Skin of body (tissue), 2 donors: ENCODE results near the gene LNPEP. TPM values are rescaled to one million over a fixed set of nuclear protein-coding genes. Genes with fewer than 3 reads are reported as not detected.
"Not testable (repeated sequence)": the region's sequence is repeated elsewhere in the genome, so short reads cannot be mapped to it uniquely, and the experiment has no call there.

Experiments
- DNase-seq: peaks from one replicate; lab custom pipeline; 2025; lab: John Stamatoyannopoulos, UW
- total RNA-seq: library from RNA; depleted of rRNA; stranded (reverse); fragments of >200 nt; gene quantifications from one replicate; pipeline ENCODE4 v1.2.3, GENCODE V29; 2014

Gene LNPEP
- total RNA-seq, 1 donor from 2014 or later = 63.6 TPM

- no peak for DNase-seq
These were observed 5.8 kb upstream of the LNPEP start for GRCh38 chr5:96930058-96930457.

DNA sequence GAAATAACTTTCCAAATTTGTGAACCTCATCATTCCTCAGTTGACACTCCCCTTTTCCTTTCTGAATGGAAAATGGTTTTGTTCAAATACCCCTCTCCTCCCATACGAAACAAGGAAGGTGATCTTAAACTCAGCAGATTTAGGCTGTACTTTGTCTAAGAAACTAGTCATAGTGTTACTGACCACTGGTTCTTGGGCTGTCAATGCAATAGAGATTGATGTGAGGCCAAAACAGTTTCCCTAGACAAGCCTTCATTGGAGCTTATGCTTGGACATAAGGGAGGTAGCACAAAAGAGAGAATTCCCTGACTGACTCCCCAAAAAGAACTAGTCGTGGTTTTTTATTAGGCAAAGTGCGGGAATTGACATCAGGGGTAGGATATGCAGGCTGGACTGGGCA lies 5.3 kb upstream of the LNPEP start:
- DNase-seq = no peak

DNA sequence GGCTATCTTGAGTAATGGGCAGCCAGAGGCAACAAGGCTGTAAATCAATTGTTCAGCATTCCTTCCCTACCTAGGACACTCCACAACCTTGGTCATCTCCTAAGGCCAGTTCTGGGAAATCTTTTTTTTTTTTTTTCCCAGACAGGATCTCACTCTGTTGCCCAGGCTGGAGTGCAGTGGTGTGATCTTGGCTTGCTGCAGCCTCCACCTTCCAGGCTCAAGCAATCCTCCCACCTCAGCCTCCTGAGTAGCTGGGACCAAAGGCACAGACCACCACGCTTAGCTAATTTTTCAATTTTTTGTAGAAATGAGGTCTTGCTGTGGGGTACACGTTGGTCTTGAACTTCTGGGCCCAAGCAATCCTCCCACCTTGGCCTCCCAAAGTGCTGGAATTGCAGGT lies 4.8 kb upstream of the LNPEP start:
- not testable (repeated sequence) for DNase-seq

GRCh38 chr5:96931605-96932004 lies 4.3 kb upstream of the LNPEP start:
- no peak for DNase-seq

DNA sequence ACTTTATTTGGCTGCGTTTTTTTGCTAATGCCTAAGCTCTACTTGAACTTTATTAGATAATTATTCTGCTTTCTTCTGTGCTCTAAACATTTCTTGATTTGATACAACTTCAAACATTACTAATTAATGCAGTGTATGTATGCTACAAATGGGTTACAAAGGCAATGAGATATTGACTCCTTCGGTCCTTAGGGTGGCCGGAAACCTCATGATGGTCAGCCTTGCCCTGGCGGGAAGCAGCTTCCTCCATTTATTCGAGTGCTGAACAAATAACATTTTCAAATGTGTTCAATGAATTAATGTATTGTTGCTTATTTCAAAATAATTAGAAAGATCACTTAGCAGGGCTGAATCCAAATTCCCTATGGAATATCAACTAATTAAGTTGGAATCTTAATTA lies 3.9 kb upstream of the LNPEP start:
- no peak for DNase-seq

- peak; percentile 84 for DNase-seq
These were observed 1.8 kb upstream of the LNPEP start for GRCh38 chr5:96933764-96934707.

GRCh38 chr5:96934708-96935558 lies 947 bp upstream of the LNPEP start:
- DNase-seq = peak; percentile 84

- DNase-seq = peak; percentile 6
These were observed 796 bp downstream of the LNPEP start for GRCh38 chr5:96936431-96937320.

DNA sequence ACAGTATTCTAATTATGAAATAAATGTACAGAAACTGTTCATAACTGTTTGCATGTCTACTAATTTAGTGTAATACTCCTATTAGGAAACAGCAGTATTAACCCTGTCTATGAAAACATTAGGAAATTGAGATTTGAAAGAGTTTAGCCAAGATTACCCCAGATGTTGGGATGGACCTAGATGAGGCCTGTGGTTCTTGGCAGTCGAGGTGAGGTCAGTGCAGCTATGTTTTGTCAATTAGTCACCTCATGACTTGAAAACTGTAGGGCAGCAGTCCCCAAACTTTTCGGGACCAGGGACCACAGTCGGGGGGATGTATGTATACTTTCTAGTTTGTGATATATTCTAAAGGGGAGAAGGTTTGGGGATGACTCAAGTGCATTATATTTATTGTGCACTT lies 4.7 kb downstream of the LNPEP start:
- no peak for DNase-seq

- DNase-seq = no peak
These were observed 5.3 kb downstream of the LNPEP start for GRCh38 chr5:96941140-96941539.

- no peak for DNase-seq
These were observed 6.2 kb downstream of the LNPEP start for GRCh38 chr5:96942078-96942477.

GRCh38 chr5:96942911-96943310 lies 7.0 kb downstream of the LNPEP start:
- no peak for DNase-seq

- DNase-seq = no peak
These were observed 7.9 kb downstream of the LNPEP start for GRCh38 chr5:96943799-96944198.

DNA sequence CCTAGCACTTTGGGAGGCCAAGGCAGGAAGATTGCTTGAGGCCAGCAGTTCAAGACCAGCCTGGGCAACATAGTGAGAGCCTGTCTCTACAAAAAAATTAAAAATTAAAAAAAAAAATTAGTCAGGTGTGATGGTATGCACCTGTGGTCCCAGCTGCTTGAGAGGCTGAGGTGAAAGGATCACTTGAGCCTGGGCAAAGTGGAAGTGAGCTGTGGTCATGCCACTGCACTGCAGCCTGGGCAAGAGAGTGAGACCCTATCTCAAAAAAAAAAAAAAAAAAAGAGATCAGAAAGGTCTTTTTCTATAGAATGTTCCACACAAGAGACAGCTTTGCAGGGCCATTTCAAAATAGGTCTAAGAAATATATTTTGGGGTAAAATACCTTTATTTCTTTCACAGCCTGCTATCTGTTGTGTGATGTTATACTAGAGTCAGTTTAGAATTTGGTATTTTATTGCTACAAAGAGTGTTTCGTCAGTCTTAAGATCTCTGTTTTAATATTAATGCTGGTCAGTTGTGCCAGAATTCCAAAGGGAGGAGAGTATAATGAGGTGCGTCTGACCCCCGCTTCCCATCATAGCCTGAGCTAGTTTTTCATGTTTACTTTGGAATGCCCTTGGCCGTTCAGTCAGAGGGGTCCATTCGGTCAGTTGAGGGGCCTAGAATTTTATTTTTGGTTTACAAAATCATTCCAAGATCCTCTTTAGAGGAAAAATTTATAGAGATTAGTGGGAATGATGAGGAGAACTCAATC lies 9.4 kb downstream of the LNPEP start:
- DNase-seq = no peak

- DNase-seq = no peak
These were observed 10.5 kb downstream of the LNPEP start for GRCh38 chr5:96946381-96946780.

- DNase-seq = no peak
These were observed 16.4 kb downstream of the LNPEP start for GRCh38 chr5:96952118-96952750.

DNA sequence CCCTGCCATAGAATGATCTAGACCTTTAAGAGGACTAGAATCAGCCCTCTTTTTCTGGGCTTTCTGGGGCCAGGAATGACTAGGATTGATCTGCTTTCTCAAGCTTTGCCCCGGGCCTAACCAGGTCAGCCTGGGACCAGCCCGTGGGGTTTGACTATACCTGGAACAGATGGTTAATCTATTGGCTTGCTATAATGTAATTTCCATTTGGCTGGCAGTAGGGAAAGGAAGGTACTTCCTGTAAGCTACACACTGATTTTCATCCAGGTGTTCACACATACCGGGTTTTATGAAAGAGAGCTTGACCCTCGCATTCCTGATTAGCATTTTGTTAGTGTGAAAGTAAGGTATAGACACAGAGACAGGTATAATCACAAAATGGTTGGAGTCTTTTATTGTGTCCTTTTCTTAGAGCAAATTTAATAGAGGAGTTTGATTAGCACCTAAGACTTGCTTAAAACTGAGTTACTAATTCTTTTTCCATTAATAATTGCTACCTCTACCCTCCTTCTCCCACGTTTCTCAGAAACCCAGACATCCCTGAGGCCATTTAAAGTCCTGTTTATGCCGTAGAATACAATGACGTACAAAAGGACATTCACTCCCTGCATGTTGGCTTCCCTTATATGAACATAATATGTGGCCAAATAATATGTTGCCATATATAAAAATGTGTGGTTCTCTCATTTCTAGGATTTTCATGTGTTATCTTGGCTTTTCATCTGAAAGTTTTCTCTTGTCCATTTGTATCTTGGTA lies 17.3 kb downstream of the LNPEP start:
- no peak for DNase-seq

- no peak for DNase-seq
These were observed 21.6 kb downstream of the LNPEP start for GRCh38 chr5:96957254-96958049.

GRCh38 chr5:96958977-96959376 lies 23.1 kb downstream of the LNPEP start:
- no peak for DNase-seq
